ENCODE results near the gene TNK2.
"Not testable (repeated sequence)": the region's sequence is repeated elsewhere in the genome, so short reads cannot be mapped to it uniquely, and the experiment has no call there.

The TNK2 gene

DNA sequence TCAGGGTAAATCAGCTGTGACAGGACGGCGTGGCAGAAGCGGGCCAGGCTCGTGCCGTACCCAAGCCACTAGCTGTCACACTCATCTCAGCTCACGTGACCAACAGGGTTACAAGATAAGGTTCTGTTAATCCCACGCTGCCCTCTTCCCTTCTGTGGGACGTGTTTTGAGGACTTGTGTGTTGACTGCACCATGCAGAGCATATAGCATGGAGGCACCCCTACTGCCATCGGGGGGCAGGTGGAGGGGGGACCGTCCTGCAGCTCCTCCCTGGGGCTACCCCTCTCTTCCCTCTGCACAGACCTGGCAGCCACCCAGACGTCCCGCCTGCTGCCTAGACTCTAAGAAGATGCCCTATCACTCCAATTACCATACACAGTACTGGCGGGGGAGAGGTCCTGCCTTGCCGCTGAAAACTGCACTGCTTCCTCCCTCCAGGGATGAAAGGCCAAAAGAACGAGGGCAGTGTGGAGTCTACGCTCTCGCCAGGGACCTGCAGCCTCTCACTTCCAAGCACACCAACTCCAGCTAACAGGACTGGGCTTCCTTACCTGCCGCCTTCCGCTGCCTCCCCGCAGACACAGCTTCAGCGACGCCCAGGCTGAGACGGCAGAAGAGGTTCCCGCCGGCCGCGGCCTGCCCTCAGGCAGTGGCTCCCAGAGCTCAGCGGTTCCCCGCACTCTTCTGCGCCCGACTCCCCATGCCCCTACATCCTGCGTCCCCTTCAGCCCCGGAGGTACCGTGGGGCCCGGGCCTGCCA is at the start of gene TNK2:
Gene TNK2 (minus strand): TSS at position 618 of the 760 bp plus-strand sequence. CDS start 19,963 bp downstream, outside the sequence.
- H3K27ac Mint-ChIP-seq, result peak within 1 kb of the TSS; percentile 99
- no peaks in the 10 kb centered on the region for H3K9me3 Mint-ChIP-seq
- H3K4me3 Mint-ChIP-seq, result peak within 1 kb of the TSS; percentile 99
- H3K4me1 Mint-ChIP-seq (ENCODE audit: low read depth), result peaks cover 39% of the 10 kb centered on the region
- peak; percentile 63 for DNase-seq (ENCODE audit: low spot score)
- H3K27me3 Mint-ChIP-seq (ENCODE audit: low read depth), result no peaks in the 10 kb centered on the region
- peaks cover 24% of the 10 kb centered on the region for H3K36me3 Mint-ChIP-seq (ENCODE audit: low read depth)

GRCh38 chr3:195956577-195956976 is 48.2 kb upstream of the TNK2 start:
- no peak for DNase-seq (ENCODE audit: low spot score)
- peaks cover 26% of the 10 kb centered on the region for H3K36me3 Mint-ChIP-seq (ENCODE audit: low read depth)
- H3K27me3 Mint-ChIP-seq (ENCODE audit: low read depth), result no peaks in the 10 kb centered on the region
- no peak overlapping the region for H3K27ac Mint-ChIP-seq
- H3K4me1 Mint-ChIP-seq (ENCODE audit: low read depth), result peaks cover 27% of the 10 kb centered on the region
- H3K4me3 Mint-ChIP-seq, result no peak overlapping the region
- peaks cover 8% of the 10 kb centered on the region for H3K9me3 Mint-ChIP-seq

- Mint-ChIP-seq H3K4me3 (peak overlapping the region; percentile 58), H3K27ac (peak overlapping the region; percentile 75), H3K4me1 (ENCODE audit: low read depth) (peaks cover 29% of the 10 kb centered on the region), H3K36me3 (ENCODE audit: low read depth) (peaks cover 16% of the 10 kb centered on the region)
- H3K9me3 Mint-ChIP-seq; H3K27me3 Mint-ChIP-seq (ENCODE audit: low read depth): not testable (repeated sequence)
- DNase-seq (ENCODE audit: low spot score), result peak; percentile 81
Observed at GRCh38 chr3:195955416-195955841, 47.1 kb upstream of the TNK2 start.

DNA sequence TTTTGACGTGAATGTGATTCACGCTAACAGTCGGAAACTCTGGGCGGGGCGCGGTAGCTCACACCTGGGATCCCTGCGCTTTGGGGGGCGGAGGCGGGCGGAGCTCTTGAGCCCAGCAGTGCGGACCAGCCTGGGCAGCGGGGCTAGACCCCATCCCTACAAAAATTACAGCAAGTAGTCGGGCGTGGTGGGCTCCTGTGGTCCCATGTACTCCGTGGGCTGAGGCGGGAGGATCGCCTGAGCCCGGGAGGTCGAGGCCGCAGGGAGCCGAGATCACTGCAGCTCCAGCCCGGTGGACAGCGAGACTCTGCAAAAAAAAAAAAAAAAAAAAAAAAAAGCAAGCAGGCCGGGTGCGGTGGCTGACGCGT is 46.4 kb upstream of the TNK2 start:
- H3K36me3 Mint-ChIP-seq (ENCODE audit: low read depth), result peaks cover 19% of the 10 kb centered on the region
- H3K27ac Mint-ChIP-seq, result peak overlapping the region; percentile 78
- not testable (repeated sequence) for H3K27me3 Mint-ChIP-seq (ENCODE audit: low read depth); DNase-seq (ENCODE audit: low spot score); H3K9me3 Mint-ChIP-seq
- H3K4me1 Mint-ChIP-seq (ENCODE audit: low read depth), result peaks cover 33% of the 10 kb centered on the region
- H3K4me3 Mint-ChIP-seq, result peak overlapping the region; percentile 73

- H3K4me3 Mint-ChIP-seq, result peak overlapping the region; percentile 73
- not testable (repeated sequence) for H3K9me3 Mint-ChIP-seq; H3K27me3 Mint-ChIP-seq (ENCODE audit: low read depth)
- peaks cover 18% of the 10 kb centered on the region for H3K36me3 Mint-ChIP-seq (ENCODE audit: low read depth)
- H3K27ac Mint-ChIP-seq, result peak overlapping the region; percentile 78
- H3K4me1 Mint-ChIP-seq (ENCODE audit: low read depth), result peaks cover 32% of the 10 kb centered on the region
- peak; percentile 91 for DNase-seq (ENCODE audit: low spot score)
Observed at GRCh38 chr3:195954052-195954751, 45.9 kb upstream of the TNK2 start.

- DNase-seq (ENCODE audit: low spot score); H3K27me3 Mint-ChIP-seq (ENCODE audit: low read depth); H3K9me3 Mint-ChIP-seq: not testable (repeated sequence)
- H3K27ac Mint-ChIP-seq, result peak overlapping the region; percentile 29
- H3K36me3 Mint-ChIP-seq (ENCODE audit: low read depth), result peaks cover 15% of the 10 kb centered on the region
- peaks cover 28% of the 10 kb centered on the region for H3K4me1 Mint-ChIP-seq (ENCODE audit: low read depth)
- peak overlapping the region; percentile 53 for H3K4me3 Mint-ChIP-seq
Observed at GRCh38 chr3:195952590-195952989, 44.2 kb upstream of the TNK2 start.

DNA sequence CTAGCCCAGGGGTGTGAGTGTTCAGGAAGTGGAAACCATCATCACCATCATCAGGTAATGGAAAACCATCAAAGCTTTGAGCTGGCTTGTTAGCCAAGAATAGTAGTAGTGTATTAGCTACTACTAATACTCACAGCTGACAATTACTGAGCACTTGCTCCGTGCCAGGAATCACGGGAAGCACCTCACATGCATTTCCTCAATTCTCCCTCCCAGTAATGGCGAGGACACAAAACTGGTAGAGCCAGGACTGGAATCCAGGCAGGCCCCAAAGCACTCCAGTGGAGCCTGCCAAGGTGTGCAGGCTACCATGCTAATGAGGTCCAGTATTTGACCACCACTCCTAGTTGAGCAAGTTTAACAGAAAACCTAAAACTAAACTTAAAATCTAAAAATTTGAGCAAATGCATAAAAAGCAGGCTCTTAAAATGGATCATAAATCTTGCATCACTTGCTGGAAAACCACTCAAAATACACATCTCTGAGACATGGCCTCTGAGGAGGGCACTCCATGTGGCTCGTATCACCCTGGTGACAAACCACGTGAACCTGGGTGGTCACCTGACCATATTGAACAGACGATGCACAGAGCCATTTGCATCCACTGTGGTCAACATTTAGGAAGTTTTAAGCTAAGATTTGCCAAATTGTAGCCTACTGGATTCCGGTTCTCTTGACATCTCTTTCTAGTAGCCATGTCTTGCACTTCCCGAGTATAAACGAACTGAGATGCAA is 43.3 kb upstream of the TNK2 start:
- Mint-ChIP-seq H3K4me1 (ENCODE audit: low read depth) (peaks cover 28% of the 10 kb centered on the region), H3K36me3 (ENCODE audit: low read depth) (peaks cover 18% of the 10 kb centered on the region), H3K4me3 (peak overlapping the region; percentile 53)
- not testable (repeated sequence) for DNase-seq (ENCODE audit: low spot score); H3K27ac Mint-ChIP-seq; H3K9me3 Mint-ChIP-seq; H3K27me3 Mint-ChIP-seq (ENCODE audit: low read depth)

- not testable (repeated sequence) for DNase-seq (ENCODE audit: low spot score); H3K27me3 Mint-ChIP-seq (ENCODE audit: low read depth); H3K9me3 Mint-ChIP-seq
- Mint-ChIP-seq H3K4me3 (peak overlapping the region; percentile 12), H3K36me3 (ENCODE audit: low read depth) (peaks cover 21% of the 10 kb centered on the region), H3K27ac (peak overlapping the region; percentile 68), H3K4me1 (ENCODE audit: low read depth) (peaks cover 24% of the 10 kb centered on the region)
Observed at GRCh38 chr3:195950731-195951130, 42.4 kb upstream of the TNK2 start.

GRCh38 chr3:195950164-195950563 is 41.8 kb upstream of the TNK2 start:
- not testable (repeated sequence) for H3K27me3 Mint-ChIP-seq (ENCODE audit: low read depth); DNase-seq (ENCODE audit: low spot score); H3K9me3 Mint-ChIP-seq
- peak overlapping the region; percentile 68 for H3K27ac Mint-ChIP-seq
- H3K36me3 Mint-ChIP-seq (ENCODE audit: low read depth), result peaks cover 21% of the 10 kb centered on the region
- H3K4me3 Mint-ChIP-seq, result peak overlapping the region; percentile 12
- H3K4me1 Mint-ChIP-seq (ENCODE audit: low read depth), result peaks cover 23% of the 10 kb centered on the region

DNA sequence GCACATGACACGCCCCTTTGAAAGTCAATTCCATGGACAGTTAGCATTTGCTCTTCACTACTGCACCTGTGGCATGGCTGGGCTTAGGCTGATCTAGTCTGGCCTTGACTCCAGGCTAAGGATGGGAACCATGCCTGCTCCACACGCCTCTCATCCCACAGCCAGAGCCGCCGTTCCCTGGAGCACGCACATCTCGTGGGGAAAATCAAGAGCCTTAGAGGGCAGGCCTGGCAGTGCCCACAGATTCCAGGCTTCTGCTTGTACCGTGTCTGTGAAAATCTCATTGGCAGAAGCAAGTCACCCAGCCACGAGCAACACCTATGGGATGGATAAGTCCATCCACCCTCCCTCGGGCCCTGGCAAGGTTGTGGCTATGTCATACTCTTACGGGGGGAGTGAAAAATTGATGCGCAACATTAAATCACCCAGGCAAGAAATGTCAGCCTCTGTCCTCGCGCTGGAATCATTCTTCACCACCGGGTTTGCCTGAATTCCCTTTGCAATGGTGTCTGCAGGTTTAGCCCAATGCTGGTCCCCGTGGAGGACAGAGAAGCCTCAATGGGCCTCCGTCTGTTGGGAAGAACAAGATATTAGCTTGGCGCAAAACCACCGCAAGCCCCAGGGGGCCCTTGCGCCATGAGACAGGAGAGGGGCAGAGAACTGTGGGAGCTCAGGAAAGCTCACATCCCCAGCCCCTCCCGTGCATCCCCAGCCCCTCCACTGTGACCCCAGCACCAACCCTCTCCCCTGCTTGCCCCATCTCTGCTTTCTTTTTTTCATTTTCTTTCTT is 38.8 kb upstream of the TNK2 start:
- H3K27ac Mint-ChIP-seq; H3K9me3 Mint-ChIP-seq; H3K4me3 Mint-ChIP-seq; DNase-seq (ENCODE audit: low spot score); H3K27me3 Mint-ChIP-seq (ENCODE audit: low read depth): not testable (repeated sequence)
- Mint-ChIP-seq H3K4me1 (ENCODE audit: low read depth) (peaks cover 20% of the 10 kb centered on the region), H3K36me3 (ENCODE audit: low read depth) (peaks cover 35% of the 10 kb centered on the region)

GRCh38 chr3:195941265-195941815 is 33.0 kb upstream of the TNK2 start:
- H3K27me3 Mint-ChIP-seq (ENCODE audit: low read depth); H3K4me3 Mint-ChIP-seq; H3K4me1 Mint-ChIP-seq (ENCODE audit: low read depth); H3K9me3 Mint-ChIP-seq; H3K27ac Mint-ChIP-seq; DNase-seq (ENCODE audit: low spot score): not testable (repeated sequence)
- H3K36me3 Mint-ChIP-seq (ENCODE audit: low read depth), result peaks cover 24% of the 10 kb centered on the region

- not testable (repeated sequence) for H3K27ac Mint-ChIP-seq; H3K4me1 Mint-ChIP-seq (ENCODE audit: low read depth); H3K9me3 Mint-ChIP-seq; DNase-seq (ENCODE audit: low spot score); H3K27me3 Mint-ChIP-seq (ENCODE audit: low read depth); H3K4me3 Mint-ChIP-seq
- peaks cover 24% of the 10 kb centered on the region for H3K36me3 Mint-ChIP-seq (ENCODE audit: low read depth)
Observed at GRCh38 chr3:195940806-195941205, 32.5 kb upstream of the TNK2 start.

Data from T-helper 2 cell treated with Interferon-gamma antibody and Interleukin-4, amounts not matched to agents 5 μg/mL and 100 μg/mL, for 36 hours (primary cell).